WERI-Rb-1 (cell line): ENCODE measurements around the gene ZBTB39.

Source experiments
- DNase-seq: peaks from one replicate; pipeline ENCODE4 v3.0.0-alpha.2; 2020
- H3K27ac ChIP-seq: fragments of 250-450 bp; sonication (Bioruptor Pico); 2 replicates; pipeline ENCODE4 v1.5.1; 2020; ENCODE audit warnings: mild to moderate bottlenecking, moderate library complexity
- H3K27me3 ChIP-seq: fragments of 250-450 bp; sonication (Bioruptor Pico); 2 replicates; pipeline ENCODE4 v1.5.1; 2021; ENCODE audit warnings: mild to moderate bottlenecking, low read depth, moderate library complexity; ENCODE audit not compliant: insufficient read depth, severe bottlenecking
- H3K36me3 ChIP-seq: fragments of 250-450 bp; sonication (Bioruptor Pico); 2 replicates; pipeline ENCODE4 v1.5.1; 2020; ENCODE audit warnings: mild to moderate bottlenecking, moderate library complexity
- H3K4me3 ChIP-seq: 2 replicates; pipeline ENCODE4 v1.5.1; 2011; ENCODE audit warnings: low read depth, mild to moderate bottlenecking, control low read depth, low read length
- H3K9me3 ChIP-seq: fragments of 250-450 bp; sonication (Bioruptor Pico); 2 replicates; pipeline ENCODE4 v1.5.1; 2021; ENCODE audit warnings: mild to moderate bottlenecking, moderate library complexity; ENCODE audit not compliant: severe bottlenecking
- CTCF ChIP-seq: IDR thresholded peaks from 2 replicates; pipeline ENCODE4 v1.5.1; 2011; ENCODE audit warnings: low read depth, mild to moderate bottlenecking, control low read depth, inconsistent platforms, low read length

The ZBTB39 gene

GRCh38 chr12:57008178-57008577 is 1.8 kb upstream of the ZBTB39 start:
- no peak for DNase-seq

GRCh38 chr12:57006809-57007475 is 596 bp upstream of the ZBTB39 start:
- H3K27ac ChIP-seq = no peak overlapping the region

More at GRCh38 chr12:57008178-57008577, 1.8 kb upstream of the ZBTB39 start:
- Histone ChIP-seq H3K27me3 (no peaks in the 10 kb centered on the region), H3K36me3 (peaks cover 17% of the 10 kb centered on the region), H3K27ac (no peak overlapping the region), H3K9me3 (no peaks in the 10 kb centered on the region), H3K4me3 (no peak overlapping the region)
- peak; percentile 65 for TF ChIP-seq CTCF

GRCh38 chr12:57004651-57005050 is 1.7 kb downstream of the ZBTB39 start:
- no peak for DNase-seq
- no peak for TF ChIP-seq CTCF
- H3K9me3 ChIP-seq = no peaks in the 10 kb centered on the region
- peaks cover 52% of the 10 kb centered on the region for H3K36me3 ChIP-seq
- no peak overlapping the region for H3K27ac ChIP-seq
- no peaks in the 10 kb centered on the region for H3K27me3 ChIP-seq
- no peak overlapping the region for H3K4me3 ChIP-seq

More at GRCh38 chr12:57006809-57007475, 596 bp upstream of the ZBTB39 start:
- no peaks in the 10 kb centered on the region for H3K27me3 ChIP-seq
- H3K9me3 ChIP-seq = no peaks in the 10 kb centered on the region
- no peak for DNase-seq
- peak overlapping the region; percentile 24; the same call in 1 of the 2 replicates for H3K4me3 ChIP-seq
- no peak for TF ChIP-seq CTCF
- H3K36me3 ChIP-seq = peaks cover 29% of the 10 kb centered on the region

GRCh38 chr12:57003395-57003794 is 3.0 kb downstream of the ZBTB39 start:
- Histone ChIP-seq H3K36me3 (peaks cover 58% of the 10 kb centered on the region), H3K4me3 (no peak overlapping the region), H3K27ac (no peak overlapping the region), H3K9me3 (no peaks in the 10 kb centered on the region), H3K27me3 (no peaks in the 10 kb centered on the region)
- DNase-seq = no peak
- no peak for TF ChIP-seq CTCF

- peaks cover 58% of the 10 kb centered on the region for H3K36me3 ChIP-seq
- peak; percentile 82 for TF ChIP-seq CTCF
- H3K27ac ChIP-seq = no peak overlapping the region
- no peaks in the 10 kb centered on the region for H3K9me3 ChIP-seq
- DNase-seq = peak; percentile 74
- H3K4me3 ChIP-seq = no peak overlapping the region
- H3K27me3 ChIP-seq = no peaks in the 10 kb centered on the region
Observed at GRCh38 chr12:57001448-57001906, 4.9 kb downstream of the ZBTB39 start.

GRCh38 chr12:57000393-57000792 is 6.0 kb downstream of the ZBTB39 start:
- Histone ChIP-seq H3K27ac (no peak overlapping the region), H3K4me3 (no peak overlapping the region), H3K27me3 (no peaks in the 10 kb centered on the region), H3K9me3 (no peaks in the 10 kb centered on the region), H3K36me3 (peaks cover 58% of the 10 kb centered on the region)
- TF ChIP-seq CTCF = no peak
- DNase-seq = no peak
